Muscle of leg (tissue), 11 donors: Measurements from ENCODE around the gene AQP3. TPM values are rescaled to one million over a fixed set of nuclear protein-coding genes. Genes with fewer than 3 reads are reported as not detected.
"Not testable (repeated sequence)": the region's sequence is repeated elsewhere in the genome, so short reads cannot be mapped to it uniquely, and the experiment has no call there.

Source experiments
- DNase-seq: peaks from one replicate; pipeline ENCODE4 v3.0.0; 2013
- H3K27ac ChIP-seq: one replicate; pipeline ENCODE4 v1.5.1; 2013; ENCODE audit warnings: mild to moderate bottlenecking, low read length, control low read depth
- H3K27me3 ChIP-seq: one replicate; pipeline ENCODE4 v1.6.1; 2013; ENCODE audit warnings: low read length; ENCODE audit not compliant: control insufficient read depth, insufficient read depth
- H3K36me3 ChIP-seq: one replicate; pipeline ENCODE4 v1.6.1; 2013; ENCODE audit warnings: low read length; ENCODE audit not compliant: control insufficient read depth, insufficient read depth
- H3K4me1 ChIP-seq: one replicate; pipeline ENCODE4 v1.6.1; 2013; ENCODE audit warnings: low read length; ENCODE audit not compliant: control insufficient read depth, insufficient read depth
- H3K4me3 ChIP-seq: one replicate; pipeline ENCODE4 v1.5.1; 2013; ENCODE audit warnings: low read length, control low read depth
- H3K9me3 ChIP-seq: replicated peaks from 2 replicates; pipeline ENCODE4 v1.6.1; 2013; ENCODE audit warnings: low read depth, low read length; ENCODE audit not compliant: control insufficient read depth
- WGBS: methylation state at CpG from one replicate; pipeline ENCODE4 v1.1.5; 2013; ENCODE audit warnings: missing lambda C conversion rate; ENCODE audit not compliant: insufficient coverage; 5-methylcytosine and 5-hydroxymethylcytosine counted together
- polyA plus RNA-seq, 8 donors: library from polyadenylated mRNA; unstranded; fragments of 120-200 nt; gene quantifications; one replicate each; pipeline versions ENCODE4 v1.2.1 to v1.2.3, GENCODE V29; 2013; ENCODE audit warnings: inconsistent platforms in 1 of 8, low replicate concordance in 1 of 8; ENCODE audit not compliant: insufficient read length in 8 of 8, insufficient read depth in 1 of 8
- total RNA-seq: library from RNA; stranded (reverse); fragments of 120-200 nt; gene quantifications from one replicate; pipeline ENCODE4 v1.2.4, GENCODE V29; 2013

AQP3 gene
- total and polyA plus RNA-seq, 9 donors: 5.6 to 14.0 (median 8.3) TPM

- not testable (repeated sequence) for H3K27ac ChIP-seq, H3K4me3 ChIP-seq, H3K4me1 ChIP-seq, H3K9me3 ChIP-seq, H3K36me3 ChIP-seq, DNase-seq, H3K27me3 ChIP-seq
- WGBS: 83% methylated on average over 4 of the region's 5 CpGs
These were observed 7.3 kb upstream of the AQP3 start for GRCh38 chr9:33454661-33455026.

GRCh38 chr9:33453999-33454660, 6.7 kb upstream of the AQP3 start:
- H3K4me1 ChIP-seq: no peaks in the 10 kb centered on the region
- WGBS: 88% methylated on average over 6 of the region's 11 CpGs
- no peak overlapping the region for H3K27ac ChIP-seq
- H3K9me3 ChIP-seq: no peaks in the 10 kb centered on the region
- H3K27me3 ChIP-seq: no peaks in the 10 kb centered on the region
- no peak for DNase-seq
- H3K36me3 ChIP-seq: no peaks in the 10 kb centered on the region
- H3K4me3 ChIP-seq: no peak overlapping the region

GRCh38 chr9:33453286-33453860, 6.0 kb upstream of the AQP3 start:
- WGBS: 100% methylated on average over 1 of the region's 3 CpGs
- no peaks in the 10 kb centered on the region for H3K9me3 ChIP-seq

GRCh38 chr9:33452828-33453271, 5.5 kb upstream of the AQP3 start:
- no peak overlapping the region for H3K4me3 ChIP-seq
- no peak for DNase-seq
- peaks cover 5% of the 10 kb centered on the region for H3K4me1 ChIP-seq
- 20% methylated on average over 4 of the region's 7 CpGs for WGBS
- no peaks in the 10 kb centered on the region for H3K9me3 ChIP-seq
- no peak overlapping the region for H3K27ac ChIP-seq
- peaks cover 8% of the 10 kb centered on the region for H3K27me3 ChIP-seq
- H3K36me3 ChIP-seq: no peaks in the 10 kb centered on the region

More at GRCh38 chr9:33453286-33453860, 6.0 kb upstream of the AQP3 start:
- no peak for DNase-seq
- Histone ChIP-seq H3K4me1 (peaks cover under 1% of the 10 kb centered on the region), H3K27me3 (peaks cover 3% of the 10 kb centered on the region), H3K4me3 (no peak overlapping the region), H3K36me3 (no peaks in the 10 kb centered on the region), H3K27ac (no peak overlapping the region)

GRCh38 chr9:33450621-33451146, 3.3 kb upstream of the AQP3 start:
- Histone ChIP-seq H3K27ac (no peak overlapping the region), H3K4me1 (peaks cover 26% of the 10 kb centered on the region), H3K36me3 (no peaks in the 10 kb centered on the region), H3K4me3 (no peak overlapping the region), H3K9me3 (no peaks in the 10 kb centered on the region), H3K27me3 (peaks cover 11% of the 10 kb centered on the region)
- no peak for DNase-seq
- 85% methylated on average over 4 of the region's 4 CpGs for WGBS

GRCh38 chr9:33449715-33450114, 2.3 kb upstream of the AQP3 start:
- 100% methylated on average over 2 of the region's 5 CpGs for WGBS
- Histone ChIP-seq H3K4me1 (peaks cover 34% of the 10 kb centered on the region), H3K27ac (no peak overlapping the region), H3K27me3 (peaks cover 12% of the 10 kb centered on the region), H3K9me3 (no peaks in the 10 kb centered on the region), H3K4me3 (no peak overlapping the region), H3K36me3 (no peaks in the 10 kb centered on the region)
- no peak for DNase-seq

GRCh38 chr9:33447799-33448553, 583 bp upstream of the AQP3 start:
- no peak for DNase-seq
- Histone ChIP-seq H3K36me3 (peaks cover 6% of the 10 kb centered on the region), H3K4me3 (peak overlapping the region; percentile 31), H3K27me3 (peaks cover 13% of the 10 kb centered on the region), H3K4me1 (peaks cover 34% of the 10 kb centered on the region), H3K27ac (peak overlapping the region; percentile 65), H3K9me3 (no peaks in the 10 kb centered on the region)
- WGBS: 24% methylated on average over 19 of the region's 20 CpGs

GRCh38 chr9:33446240-33446945, 1.0 kb downstream of the AQP3 start:
- 55% methylated on average over 11 of the region's 12 CpGs for WGBS
- H3K27me3 ChIP-seq: peaks cover 13% of the 10 kb centered on the region
- peaks cover 34% of the 10 kb centered on the region for H3K4me1 ChIP-seq
- H3K4me3 ChIP-seq: peak overlapping the region; percentile 42
- H3K36me3 ChIP-seq: peaks cover 8% of the 10 kb centered on the region
- DNase-seq: no peak
- H3K9me3 ChIP-seq: no peaks in the 10 kb centered on the region
- H3K27ac ChIP-seq: peak overlapping the region; percentile 84

GRCh38 chr9:33445389-33446239, 1.8 kb downstream of the AQP3 start:
- WGBS: 62% methylated on average over 6 of the region's 11 CpGs

More at GRCh38 chr9:33445389-33446239, 1.8 kb downstream of the AQP3 start:
- Histone ChIP-seq H3K4me1 (peaks cover 34% of the 10 kb centered on the region), H3K36me3 (peaks cover 8% of the 10 kb centered on the region), H3K27me3 (peaks cover 13% of the 10 kb centered on the region), H3K9me3 (no peaks in the 10 kb centered on the region), H3K4me3 (no peak overlapping the region), H3K27ac (peak overlapping the region; percentile 84)
- DNase-seq: no peak
